ENCODE data around the gene AGO1. TPM values are rescaled to one million over a fixed set of nuclear protein-coding genes. Genes with fewer than 3 reads are reported as not detected.

AGO1 gene
- polyA plus RNA-seq, 1 donor from 2014 or later: 13.0 TPM

DNA sequence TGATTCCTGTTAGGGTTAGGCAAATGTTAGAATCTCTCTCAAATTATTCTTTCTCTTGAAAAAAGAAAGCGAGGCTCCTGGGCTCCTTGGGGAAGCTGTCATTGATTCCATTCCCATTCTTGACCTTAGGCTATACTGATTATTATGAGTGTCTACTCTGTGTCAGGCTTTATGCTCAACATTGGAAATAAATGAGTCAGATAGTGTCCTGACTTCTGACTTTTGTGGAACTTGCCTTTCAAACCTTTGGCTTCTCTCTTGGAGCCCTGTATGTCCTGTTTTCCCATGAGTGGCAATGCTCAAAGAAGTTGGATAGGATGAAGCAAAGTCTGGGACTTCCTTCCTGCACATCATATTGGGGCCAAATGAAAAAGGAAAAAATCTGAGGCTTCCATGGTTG lies 11.6 kb downstream of the AGO1 start:
- Histone ChIP-seq H3K27ac (ENCODE audit: low read length) (no peak overlapping the region), H3K36me3 (ENCODE audit: insufficient read depth, low read length) (peaks cover 10% of the 10 kb centered on the region), H3K4me2 (ENCODE audit: low read length) (no peak overlapping the region)

DNA sequence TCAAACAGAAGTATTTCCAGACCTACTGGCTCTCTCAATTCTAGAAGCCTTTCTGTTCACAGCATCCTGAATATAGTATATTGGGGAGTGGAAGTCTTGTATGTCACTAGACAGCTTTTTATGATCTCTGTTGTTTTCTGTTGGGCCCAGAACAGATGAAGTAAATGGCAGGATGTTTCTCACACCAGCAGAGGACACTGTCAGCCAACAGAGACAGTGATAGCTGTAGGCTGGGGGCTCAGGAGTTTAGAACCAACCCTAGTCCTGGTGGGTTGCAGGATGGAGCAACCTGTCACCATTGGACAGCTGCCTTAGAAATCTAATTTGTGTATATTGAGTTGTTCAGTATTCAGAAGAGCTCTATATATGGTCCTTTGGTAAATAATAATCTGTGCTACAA lies 16.9 kb downstream of the AGO1 start:
- no peaks in the 10 kb centered on the region for H3K9me2 ChIP-seq (ENCODE audit: insufficient read depth, low read length)
- H2AFZ ChIP-seq (ENCODE audit: low read depth, low read length): no peak overlapping the region
- H3K27me3 ChIP-seq (ENCODE audit: insufficient read depth, low read depth, low read length): no peaks in the 10 kb centered on the region
- no peak overlapping the region for H3K4me3 ChIP-seq (ENCODE audit: low read length)
- H4K20me1 ChIP-seq (ENCODE audit: insufficient read depth): no peaks in the 10 kb centered on the region
- H3K9ac ChIP-seq (ENCODE audit: low read length): no peak overlapping the region
- no peak overlapping the region for H3K27ac ChIP-seq (ENCODE audit: low read length)
- no peaks in the 10 kb centered on the region for H3K79me2 ChIP-seq (replicated peaks; ENCODE audit: insufficient read depth, low read length)
- TF ChIP-seq, protein P1, sequence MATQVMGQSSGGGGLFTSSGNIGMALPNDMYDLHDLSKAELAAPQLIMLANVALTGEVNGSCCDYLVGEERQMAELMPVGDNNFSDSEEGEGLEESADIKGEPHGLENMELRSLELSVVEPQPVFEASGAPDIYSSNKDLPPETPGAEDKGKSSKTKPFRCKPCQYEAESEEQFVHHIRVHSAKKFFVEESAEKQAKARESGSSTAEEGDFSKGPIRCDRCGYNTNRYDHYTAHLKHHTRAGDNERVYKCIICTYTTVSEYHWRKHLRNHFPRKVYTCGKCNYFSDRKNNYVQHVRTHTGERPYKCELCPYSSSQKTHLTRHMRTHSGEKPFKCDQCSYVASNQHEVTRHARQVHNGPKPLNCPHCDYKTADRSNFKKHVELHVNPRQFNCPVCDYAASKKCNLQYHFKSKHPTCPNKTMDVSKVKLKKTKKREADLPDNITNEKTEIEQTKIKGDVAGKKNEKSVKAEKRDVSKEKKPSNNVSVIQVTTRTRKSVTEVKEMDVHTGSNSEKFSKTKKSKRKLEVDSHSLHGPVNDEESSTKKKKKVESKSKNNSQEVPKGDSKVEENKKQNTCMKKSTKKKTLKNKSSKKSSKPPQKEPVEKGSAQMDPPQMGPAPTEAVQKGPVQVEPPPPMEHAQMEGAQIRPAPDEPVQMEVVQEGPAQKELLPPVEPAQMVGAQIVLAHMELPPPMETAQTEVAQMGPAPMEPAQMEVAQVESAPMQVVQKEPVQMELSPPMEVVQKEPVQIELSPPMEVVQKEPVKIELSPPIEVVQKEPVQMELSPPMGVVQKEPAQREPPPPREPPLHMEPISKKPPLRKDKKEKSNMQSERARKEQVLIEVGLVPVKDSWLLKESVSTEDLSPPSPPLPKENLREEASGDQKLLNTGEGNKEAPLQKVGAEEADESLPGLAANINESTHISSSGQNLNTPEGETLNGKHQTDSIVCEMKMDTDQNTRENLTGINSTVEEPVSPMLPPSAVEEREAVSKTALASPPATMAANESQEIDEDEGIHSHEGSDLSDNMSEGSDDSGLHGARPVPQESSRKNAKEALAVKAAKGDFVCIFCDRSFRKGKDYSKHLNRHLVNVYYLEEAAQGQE (IDR thresholded peaks at IDR 0.05; ENCODE audit: borderline replicate concordance): no peak
- TF ChIP-seq, protein P2, sequence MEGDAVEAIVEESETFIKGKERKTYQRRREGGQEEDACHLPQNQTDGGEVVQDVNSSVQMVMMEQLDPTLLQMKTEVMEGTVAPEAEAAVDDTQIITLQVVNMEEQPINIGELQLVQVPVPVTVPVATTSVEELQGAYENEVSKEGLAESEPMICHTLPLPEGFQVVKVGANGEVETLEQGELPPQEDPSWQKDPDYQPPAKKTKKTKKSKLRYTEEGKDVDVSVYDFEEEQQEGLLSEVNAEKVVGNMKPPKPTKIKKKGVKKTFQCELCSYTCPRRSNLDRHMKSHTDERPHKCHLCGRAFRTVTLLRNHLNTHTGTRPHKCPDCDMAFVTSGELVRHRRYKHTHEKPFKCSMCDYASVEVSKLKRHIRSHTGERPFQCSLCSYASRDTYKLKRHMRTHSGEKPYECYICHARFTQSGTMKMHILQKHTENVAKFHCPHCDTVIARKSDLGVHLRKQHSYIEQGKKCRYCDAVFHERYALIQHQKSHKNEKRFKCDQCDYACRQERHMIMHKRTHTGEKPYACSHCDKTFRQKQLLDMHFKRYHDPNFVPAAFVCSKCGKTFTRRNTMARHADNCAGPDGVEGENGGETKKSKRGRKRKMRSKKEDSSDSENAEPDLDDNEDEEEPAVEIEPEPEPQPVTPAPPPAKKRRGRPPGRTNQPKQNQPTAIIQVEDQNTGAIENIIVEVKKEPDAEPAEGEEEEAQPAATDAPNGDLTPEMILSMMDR (IDR thresholded peaks at IDR 0.05; ENCODE audit: poor library complexity, severe bottlenecking): no peak
- TF ChIP-seq EZH2 (IDR thresholded peaks at IDR 0.05; ENCODE audit: borderline replicate concordance, insufficient read depth, low read length, poor library complexity, severe bottlenecking): no peak
- no peak for TF ChIP-seq TAF1 (IDR thresholded peaks at IDR 0.05; ENCODE audit: low read depth)
- TF ChIP-seq SMC3 (conservative IDR thresholded peaks at IDR 0.05; ENCODE audit: poor library complexity): no peak
- no peak for TF ChIP-seq POLR2AphosphoS5 (IDR thresholded peaks at IDR 0.05)
- TF ChIP-seq MXI1 (conservative IDR thresholded peaks at IDR 0.05; ENCODE audit: poor library complexity, severe bottlenecking): no peak
- TF ChIP-seq RAD21 (conservative IDR thresholded peaks at IDR 0.05): no peak
- TF ChIP-seq EP300 (conservative IDR thresholded peaks at IDR 0.05; ENCODE audit: poor library complexity, severe bottlenecking): no peak
- no peaks in the 10 kb centered on the region for H3F3A ChIP-seq (ENCODE audit: insufficient read depth, low read length, poor library complexity, severe bottlenecking)
- H3K36me3 ChIP-seq (ENCODE audit: insufficient read depth, low read length): peaks cover 15% of the 10 kb centered on the region
- H3K9me3 ChIP-seq (ENCODE audit: low read length): no peaks in the 10 kb centered on the region
- H3K4me2 ChIP-seq (ENCODE audit: low read length): no peak overlapping the region

More for the DNA sequence above, 11.6 kb downstream of the AGO1 start:
- Histone ChIP-seq H3K4me3 (ENCODE audit: low read length) (no peak overlapping the region), H4K20me1 (ENCODE audit: insufficient read depth) (no peaks in the 10 kb centered on the region), H3K9me2 (ENCODE audit: insufficient read depth, low read length) (no peaks in the 10 kb centered on the region), H3K79me2 (replicated peaks; ENCODE audit: insufficient read depth, low read length) (peaks cover 5% of the 10 kb centered on the region), H3K9ac (ENCODE audit: low read length) (no peak overlapping the region), H3F3A (ENCODE audit: insufficient read depth, low read length, poor library complexity, severe bottlenecking) (no peaks in the 10 kb centered on the region), H2AFZ (ENCODE audit: low read depth, low read length) (no peak overlapping the region), H3K27me3 (ENCODE audit: insufficient read depth, low read depth, low read length) (no peaks in the 10 kb centered on the region), H3K9me3 (ENCODE audit: low read length) (no peaks in the 10 kb centered on the region)
- TF ChIP-seq MXI1 (conservative IDR thresholded peaks at IDR 0.05; ENCODE audit: poor library complexity, severe bottlenecking) (no peak), POLR2AphosphoS5 (IDR thresholded peaks at IDR 0.05) (no peak), RAD21 (conservative IDR thresholded peaks at IDR 0.05) (no peak), EP300 (conservative IDR thresholded peaks at IDR 0.05; ENCODE audit: poor library complexity, severe bottlenecking) (no peak), SMC3 (conservative IDR thresholded peaks at IDR 0.05; ENCODE audit: poor library complexity) (no peak), TAF1 (IDR thresholded peaks at IDR 0.05; ENCODE audit: low read depth) (no peak), EZH2 (IDR thresholded peaks at IDR 0.05; ENCODE audit: borderline replicate concordance, insufficient read depth, low read length, poor library complexity, severe bottlenecking) (no peak)
- TF ChIP-seq, protein P1 (IDR thresholded peaks at IDR 0.05; ENCODE audit: borderline replicate concordance): no peak
- TF ChIP-seq, protein P2 (IDR thresholded peaks at IDR 0.05; ENCODE audit: poor library complexity, severe bottlenecking): no peak

All from neural cell (in vitro differentiated cells).